MG63 (cell line): Measurements from ENCODE around the gene NAALADL2. TPM values are rescaled to one million over a fixed set of nuclear protein-coding genes. Genes with fewer than 3 reads are reported as not detected.
"Not testable (repeated sequence)": the region's sequence is repeated elsewhere in the genome, so short reads cannot be mapped to it uniquely, and the experiment has no call there.

ENCODE experiments used
- DNase-seq: peaks from one replicate; pipeline ENCODE4 v3.0.0-alpha.2; 2020
- H3K27me3 ChIP-seq: fragments of 250-450 bp; sonication (Bioruptor Pico); 2 replicates; pipeline ENCODE4 v1.5.1; 2020; ENCODE audit warnings: mild to moderate bottlenecking, moderate library complexity
- H3K36me3 ChIP-seq: fragments of 250-450 bp; sonication (Bioruptor Pico); 2 replicates; pipeline ENCODE4 v1.5.1; 2020; ENCODE audit warnings: mild to moderate bottlenecking, moderate library complexity
- H3K4me3 ChIP-seq: fragments of 250-450 bp; sonication (Bioruptor Pico); 2 replicates; pipeline ENCODE4 v1.5.1; 2020; ENCODE audit warnings: mild to moderate bottlenecking, moderate library complexity
- H3K9me3 ChIP-seq: fragments of 250-450 bp; sonication (Bioruptor Pico); 2 replicates; pipeline ENCODE4 v1.5.1; 2020; ENCODE audit warnings: mild to moderate bottlenecking, moderate library complexity
- total RNA-seq: library from RNA; depleted of rRNA; stranded (reverse); fragments of >200 nt; shearing (Covaris generic); gene quantifications from 2 replicates; pipeline ENCODE4 v1.2.3, GENCODE V29; 2014; ENCODE audit warnings: low replicate concordance

The NAALADL2 gene
- total RNA-seq, 1 experiment from 2014 or later: 1.6 TPM

- no peaks in the 10 kb centered on the region for H3K27me3 ChIP-seq
- H3K9me3 ChIP-seq: peaks cover 4% of the 10 kb centered on the region; the same call in 1 of the 2 replicates
- H3K36me3 ChIP-seq: no peaks in the 10 kb centered on the region
- DNase-seq: no peak
- no peak overlapping the region for H3K4me3 ChIP-seq
Measured at GRCh38 chr3:175127075-175127662, 268.0 kb downstream of the NAALADL2 start.

GRCh38 chr3:175129126-175129525 lies 270.0 kb downstream of the NAALADL2 start:
- DNase-seq: no peak

GRCh38 chr3:175129571-175129970 lies 270.4 kb downstream of the NAALADL2 start:
- Histone ChIP-seq H3K9me3 (0 out of 2 replicates have a peak, but pooled peaks cover 3% of the 10 kb centered on the region), H3K36me3 (no peaks in the 10 kb centered on the region), H3K27me3 (no peaks in the 10 kb centered on the region), H3K4me3 (no peak overlapping the region)
- DNase-seq: no peak

More at GRCh38 chr3:175129126-175129525, 270.0 kb downstream of the NAALADL2 start:
- no peaks in the 10 kb centered on the region for H3K36me3 ChIP-seq
- H3K4me3 ChIP-seq: no peak overlapping the region
- no peaks in the 10 kb centered on the region for H3K27me3 ChIP-seq
- H3K9me3 ChIP-seq: 0 out of 2 replicates have a peak, but pooled peaks cover 3% of the 10 kb centered on the region

- H3K4me3 ChIP-seq, H3K27me3 ChIP-seq, DNase-seq, H3K36me3 ChIP-seq, H3K9me3 ChIP-seq: not testable (repeated sequence)
Measured at GRCh38 chr3:175131866-175132265, 272.7 kb downstream of the NAALADL2 start.

- not testable (repeated sequence) for DNase-seq, H3K27me3 ChIP-seq, H3K36me3 ChIP-seq, H3K9me3 ChIP-seq, H3K4me3 ChIP-seq
Measured at GRCh38 chr3:175132706-175133105, 273.6 kb downstream of the NAALADL2 start.

- Histone ChIP-seq H3K36me3 (no peaks in the 10 kb centered on the region), H3K9me3 (peaks cover 2% of the 10 kb centered on the region; the same call in 1 of the 2 replicates), H3K4me3 (no peak overlapping the region), H3K27me3 (no peaks in the 10 kb centered on the region)
- no peak for DNase-seq
Measured at GRCh38 chr3:175144368-175144767, 285.2 kb downstream of the NAALADL2 start.

- DNase-seq: no peak
Measured at GRCh38 chr3:175146258-175146657, 287.1 kb downstream of the NAALADL2 start.

GRCh38 chr3:175149675-175150074 lies 290.5 kb downstream of the NAALADL2 start:
- DNase-seq: no peak
- Histone ChIP-seq H3K27me3 (no peaks in the 10 kb centered on the region), H3K36me3 (no peaks in the 10 kb centered on the region), H3K9me3 (peaks cover under 1% of the 10 kb centered on the region; the same call in 1 of the 2 replicates), H3K4me3 (no peak overlapping the region)

More at GRCh38 chr3:175146258-175146657, 287.1 kb downstream of the NAALADL2 start:
- Histone ChIP-seq H3K4me3 (no peak overlapping the region), H3K9me3 (peaks cover 2% of the 10 kb centered on the region; the same call in 1 of the 2 replicates), H3K36me3 (no peaks in the 10 kb centered on the region), H3K27me3 (no peaks in the 10 kb centered on the region)

- Histone ChIP-seq H3K9me3 (no peaks in the 10 kb centered on the region), H3K4me3 (no peak overlapping the region), H3K27me3 (no peaks in the 10 kb centered on the region), H3K36me3 (no peaks in the 10 kb centered on the region)
- DNase-seq: no peak
Measured at GRCh38 chr3:175150812-175151401, 291.8 kb downstream of the NAALADL2 start.

GRCh38 chr3:175153595-175153994 lies 294.5 kb downstream of the NAALADL2 start:
- DNase-seq: no peak

GRCh38 chr3:175155172-175155571 lies 296.0 kb downstream of the NAALADL2 start:
- H3K27me3 ChIP-seq: no peaks in the 10 kb centered on the region
- H3K9me3 ChIP-seq: no peaks in the 10 kb centered on the region
- no peaks in the 10 kb centered on the region for H3K36me3 ChIP-seq
- H3K4me3 ChIP-seq: no peak overlapping the region
- DNase-seq: no peak

More at GRCh38 chr3:175153595-175153994, 294.5 kb downstream of the NAALADL2 start:
- no peaks in the 10 kb centered on the region for H3K9me3 ChIP-seq
- H3K4me3 ChIP-seq: no peak overlapping the region
- H3K27me3 ChIP-seq: no peaks in the 10 kb centered on the region
- no peaks in the 10 kb centered on the region for H3K36me3 ChIP-seq

GRCh38 chr3:175159202-175159601 lies 300.1 kb downstream of the NAALADL2 start:
- H3K9me3 ChIP-seq: no peaks in the 10 kb centered on the region
- no peaks in the 10 kb centered on the region for H3K36me3 ChIP-seq
- no peak overlapping the region for H3K4me3 ChIP-seq
- DNase-seq: no peak
- H3K27me3 ChIP-seq: no peaks in the 10 kb centered on the region

GRCh38 chr3:175161291-175161690 lies 302.2 kb downstream of the NAALADL2 start:
- H3K36me3 ChIP-seq: no peaks in the 10 kb centered on the region
- DNase-seq: no peak
- no peaks in the 10 kb centered on the region for H3K27me3 ChIP-seq
- H3K9me3 ChIP-seq: no peaks in the 10 kb centered on the region
- no peak overlapping the region for H3K4me3 ChIP-seq

- no peak for DNase-seq
- Histone ChIP-seq H3K36me3 (no peaks in the 10 kb centered on the region), H3K27me3 (no peaks in the 10 kb centered on the region), H3K4me3 (no peak overlapping the region), H3K9me3 (no peaks in the 10 kb centered on the region)
Measured at GRCh38 chr3:175163686-175164085, 304.6 kb downstream of the NAALADL2 start.

- H3K9me3 ChIP-seq, DNase-seq, H3K36me3 ChIP-seq, H3K27me3 ChIP-seq, H3K4me3 ChIP-seq: not testable (repeated sequence)
Measured at GRCh38 chr3:175173117-175173516, 314.0 kb downstream of the NAALADL2 start.

GRCh38 chr3:175176556-175176955 lies 317.4 kb downstream of the NAALADL2 start:
- no peak overlapping the region for H3K4me3 ChIP-seq
- no peak for DNase-seq
- H3K27me3 ChIP-seq: no peaks in the 10 kb centered on the region
- no peaks in the 10 kb centered on the region for H3K9me3 ChIP-seq
- no peaks in the 10 kb centered on the region for H3K36me3 ChIP-seq

GRCh38 chr3:175179055-175179454 lies 319.9 kb downstream of the NAALADL2 start:
- no peaks in the 10 kb centered on the region for H3K9me3 ChIP-seq
- no peaks in the 10 kb centered on the region for H3K27me3 ChIP-seq
- H3K36me3 ChIP-seq: no peaks in the 10 kb centered on the region
- no peak overlapping the region for H3K4me3 ChIP-seq
- no peak for DNase-seq

GRCh38 chr3:175184392-175184791 lies 325.3 kb downstream of the NAALADL2 start:
- H3K4me3 ChIP-seq: no peak overlapping the region

More at GRCh38 chr3:175184392-175184791, 325.3 kb downstream of the NAALADL2 start:
- DNase-seq: no peak
- no peaks in the 10 kb centered on the region for H3K27me3 ChIP-seq
- H3K36me3 ChIP-seq: no peaks in the 10 kb centered on the region
- no peaks in the 10 kb centered on the region; the same call in 1 of the 2 replicates for H3K9me3 ChIP-seq
